CD4-positive, alpha-beta memory T cell (primary cell): ENCODE data around the gene FLG2. TPM values are rescaled to one million over a fixed set of nuclear protein-coding genes. Genes with fewer than 3 reads are reported as not detected.
"Not testable (repeated sequence)": the region's sequence is repeated elsewhere in the genome, so short reads cannot be mapped to it uniquely, and the experiment has no call there.

Experiments used
- CTCF ChIA-PET: fragments of 350-600 bp; sonication (Branson Sonifier 250); formaldehyde crosslinking; loops from one replicate; lab custom pipeline; 2021; ENCODE audit warnings: inconsistent platforms; ENCODE audit not compliant: partially characterized antibody; lab: Charles Lee
- POLR2A ChIA-PET: fragments of 350-600 bp; sonication (Branson Sonifier 250); formaldehyde crosslinking; loops from one replicate; lab custom pipeline; 2021; ENCODE audit not compliant: partially characterized antibody; lab: Charles Lee
- DNase-seq, 5 donors: peaks; one replicate each; pipeline versions ENCODE4 v3.0.0 to v3.0.0-alpha.2; 2020 to 2022; ENCODE audit warnings: mixed read lengths in 1 of 5
- H3K27ac ChIP-seq: one replicate; pipeline ENCODE4 v1.7.0; 2013; ENCODE audit warnings: low read depth, low read length
- H3K27me3 ChIP-seq: 2 replicates; pipeline ENCODE4 v1.7.0; 2013; ENCODE audit warnings: mild to moderate bottlenecking, low read length, moderate library complexity; ENCODE audit not compliant: insufficient read depth
- H3K36me3 ChIP-seq: 2 replicates; pipeline ENCODE4 v1.7.0; 2013; ENCODE audit warnings: mild to moderate bottlenecking, low read length, moderate library complexity; ENCODE audit not compliant: insufficient read depth
- H3K4me1 ChIP-seq: 2 replicates; pipeline ENCODE4 v1.7.0; 2013; ENCODE audit warnings: mild to moderate bottlenecking, low read length, moderate library complexity; ENCODE audit not compliant: insufficient read depth
- H3K4me3 ChIP-seq, 2 donors: one replicate each; pipeline ENCODE4 v1.7.0; 2013; ENCODE audit warnings: low read length in 2 of 2, mild to moderate bottlenecking in 1 of 2
- H3K9me3 ChIP-seq, 2 donors: one replicate each; pipeline ENCODE4 v1.7.0; 2013; ENCODE audit warnings: low read length in 2 of 2, control low read depth in 1 of 2; ENCODE audit not compliant: control insufficient read depth in 1 of 2
- H3K27ac Mint-ChIP-seq, 7 donors: one replicate each; pipeline ENCODE4 v1.8.0; 2020 to 2021; ENCODE audit warnings: mixed read lengths in 7 of 7, mild to moderate bottlenecking in 6 of 7, inconsistent platforms in 3 of 7, moderate library complexity in 3 of 7
- H3K27me3 Mint-ChIP-seq, 2 donors: one replicate each; pipeline ENCODE4 v1.8.0; 2020 to 2021; ENCODE audit warnings: mixed read lengths in 2 of 2
- H3K36me3 Mint-ChIP-seq, 2 donors: one replicate each; pipeline ENCODE4 v1.8.0; 2020 to 2021; ENCODE audit warnings: mixed read lengths in 2 of 2, inconsistent platforms in 1 of 2, mild to moderate bottlenecking in 1 of 2
- H3K4me1 Mint-ChIP-seq, 4 donors: one replicate each; pipeline ENCODE4 v1.8.0; 2020 to 2021; ENCODE audit warnings: mixed read lengths in 4 of 4, mild to moderate bottlenecking in 1 of 4
- H3K4me3 Mint-ChIP-seq, 8 donors: one replicate each; pipeline ENCODE4 v1.8.0; 2020 to 2021; ENCODE audit warnings: mixed read lengths in 8 of 8, mild to moderate bottlenecking in 7 of 8, moderate library complexity in 6 of 8, inconsistent platforms in 3 of 8
- H3K9me3 Mint-ChIP-seq, 8 donors: one replicate each; pipeline ENCODE4 v1.8.0; 2020 to 2021; ENCODE audit warnings: mixed read lengths in 8 of 8, mild to moderate bottlenecking in 5 of 8, inconsistent platforms in 3 of 8, moderate library complexity in 1 of 8
- intact Hi-C: fragments of 100-400 bp; cut with micrococcal nuclease; formaldehyde crosslinking; loops from one replicate; pipeline ENCODE4 v1.15.1; 2023
- polyA plus RNA-seq, 2 donors: library from polyadenylated mRNA; unstranded; fragments of 300-500 nt; fragmentation: Illumina TruSeq; gene quantifications; one replicate each; pipeline ENCODE4 v1.2.3, GENCODE V29; 2021
- total RNA-seq, 2 experiments: library from RNA; stranded (reverse); gene quantifications; one replicate each; pipeline ENCODE4 v1.2.3, GENCODE V29; 2021

Gene FLG2
- total and polyA plus RNA-seq, 4 experiments from 2014 or later: not detected

- H3K4me1 ChIP-seq, H3K27ac Mint-ChIP-seq, H3K9me3 ChIP-seq, CTCF ChIA-PET, H3K27me3 ChIP-seq, intact Hi-C loops, H3K4me1 Mint-ChIP-seq, DNase-seq, H3K27me3 Mint-ChIP-seq, H3K9me3 Mint-ChIP-seq, H3K4me3 Mint-ChIP-seq, POLR2A ChIA-PET, H3K36me3 Mint-ChIP-seq, H3K4me3 ChIP-seq, H3K36me3 ChIP-seq, H3K27ac ChIP-seq: not testable (repeated sequence)
Observed at GRCh38 chr1:152307970-152308369, 51.8 kb downstream of the FLG2 start.

- POLR2A ChIA-PET, CTCF ChIA-PET: not testable (repeated sequence)
- H3K27ac Mint-ChIP-seq: peak overlapping the region in 1 of 7 donors; percentile 30
Observed at GRCh38 chr1:152306123-152306522, 53.7 kb downstream of the FLG2 start.

GRCh38 chr1:152304773-152305172 lies 55.0 kb downstream of the FLG2 start:
- H3K9me3 Mint-ChIP-seq, H3K9me3 ChIP-seq, POLR2A ChIA-PET, H3K27me3 Mint-ChIP-seq, H3K27me3 ChIP-seq, H3K4me1 Mint-ChIP-seq, H3K36me3 ChIP-seq, H3K4me3 Mint-ChIP-seq, intact Hi-C loops, H3K4me1 ChIP-seq, H3K27ac Mint-ChIP-seq, CTCF ChIA-PET, DNase-seq, H3K36me3 Mint-ChIP-seq, H3K27ac ChIP-seq, H3K4me3 ChIP-seq: not testable (repeated sequence)

More at GRCh38 chr1:152306123-152306522, 53.7 kb downstream of the FLG2 start:
- H3K9me3 ChIP-seq, H3K27me3 ChIP-seq, H3K4me1 ChIP-seq, intact Hi-C loops, H3K9me3 Mint-ChIP-seq, H3K36me3 Mint-ChIP-seq, DNase-seq, H3K36me3 ChIP-seq, H3K4me3 ChIP-seq, H3K4me3 Mint-ChIP-seq, H3K27ac ChIP-seq, H3K4me1 Mint-ChIP-seq, H3K27me3 Mint-ChIP-seq: not testable (repeated sequence)

DNA sequence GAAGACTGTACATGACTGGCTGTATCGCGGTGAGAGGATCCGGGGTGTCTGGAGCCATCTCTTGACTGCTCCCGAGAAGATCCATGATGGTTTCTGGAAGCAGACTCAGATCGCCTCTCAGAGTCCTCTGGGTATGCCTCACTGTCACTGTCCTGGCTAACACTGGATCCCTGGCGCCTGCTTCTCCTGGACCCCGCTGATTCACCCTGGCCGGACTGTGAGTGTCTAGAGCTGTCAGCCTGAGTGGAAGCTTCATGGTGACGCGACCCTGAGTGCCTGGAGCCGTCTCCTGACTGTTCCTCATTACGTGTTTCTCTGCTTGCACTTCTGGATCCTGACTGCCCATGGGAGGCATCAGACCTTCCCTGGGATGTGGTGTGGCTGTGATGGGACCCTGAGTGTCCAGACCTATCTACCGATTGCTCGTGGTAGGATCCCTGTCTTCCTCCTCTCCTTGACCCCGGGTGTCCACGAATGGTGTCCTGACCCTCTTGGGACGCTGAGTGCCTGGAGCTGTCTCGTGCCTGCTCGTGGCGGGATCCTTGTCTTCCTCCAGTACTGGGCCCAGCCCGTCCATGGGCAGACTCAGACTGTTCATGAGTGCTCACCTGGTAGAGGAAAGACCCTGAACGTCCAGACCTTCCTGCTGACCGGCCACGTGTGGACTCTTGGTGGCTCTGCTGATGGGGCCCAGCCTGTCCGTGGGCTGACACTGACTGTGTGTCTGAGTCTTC lies 56.5 kb downstream of the FLG2 start:
- H3K4me1 Mint-ChIP-seq, POLR2A ChIA-PET, H3K9me3 Mint-ChIP-seq, CTCF ChIA-PET, H3K27ac Mint-ChIP-seq, H3K27me3 ChIP-seq, H3K4me3 ChIP-seq, H3K36me3 ChIP-seq, DNase-seq, H3K27ac ChIP-seq, H3K27me3 Mint-ChIP-seq, H3K4me3 Mint-ChIP-seq, H3K9me3 ChIP-seq, H3K4me1 ChIP-seq, H3K36me3 Mint-ChIP-seq, intact Hi-C loops: not testable (repeated sequence)

Other genes with a start within 250 kb of the FLG2 start
- gene TCHH, start 244.6 kb downstream of the FLG2 start, total RNA-seq: under 1 TPM in 1 of 2 experiments, not detected in 1; 0.06 TPM
- not detected for gene TCHH, start 244.6 kb downstream of the FLG2 start, polyA plus RNA-seq
- not detected for gene RPTN, start 200.8 kb downstream of the FLG2 start, total RNA-seq
- not detected for gene RPTN, start 200.8 kb downstream of the FLG2 start, polyA plus RNA-seq
- gene HRNR, start 135.8 kb downstream of the FLG2 start, total RNA-seq: not detected
- gene HRNR, start 135.8 kb downstream of the FLG2 start, polyA plus RNA-seq: not detected
- gene FLG, start 34.8 kb downstream of the FLG2 start, total RNA-seq: not detected
- not detected for gene FLG, start 34.8 kb downstream of the FLG2 start, polyA plus RNA-seq
- not detected for gene CRNN, start 54.3 kb upstream of the FLG2 start, total RNA-seq
- not detected for gene CRNN, start 54.3 kb upstream of the FLG2 start, polyA plus RNA-seq
- not detected for gene LCE5A, start 150.8 kb upstream of the FLG2 start, total RNA-seq
- not detected for gene LCE5A, start 150.8 kb upstream of the FLG2 start, polyA plus RNA-seq
- gene CRCT1, start 154.5 kb upstream of the FLG2 start, total RNA-seq: not detected
- gene CRCT1, start 154.5 kb upstream of the FLG2 start, polyA plus RNA-seq: not detected
- not detected for gene LCE3E, start 206.8 kb upstream of the FLG2 start, total RNA-seq
- not detected for gene LCE3E, start 206.8 kb upstream of the FLG2 start, polyA plus RNA-seq
- not detected for gene LCE3D, start 220.5 kb upstream of the FLG2 start, total RNA-seq
- not detected for gene LCE3D, start 220.5 kb upstream of the FLG2 start, polyA plus RNA-seq
- not detected for gene LCE3C, start 240.2 kb upstream of the FLG2 start, total RNA-seq
- gene LCE3C, start 240.2 kb upstream of the FLG2 start, polyA plus RNA-seq: not detected